Measurements from ENCODE around the gene ULBP3. TPM values are rescaled to one million over a fixed set of nuclear protein-coding genes. Genes with fewer than 3 reads are reported as not detected.
A peak's percentile ranks its signal among the peaks of the same experiment; 100 is the strongest.
"Not testable (repeated sequence)": the region's sequence is repeated elsewhere in the genome, so short reads cannot be mapped to it uniquely, and the experiment has no call there.

The ULBP3 gene
- total RNA-seq, 1 experiment from 2014 or later = 8.1 TPM

- CTCF ChIA-PET; H3K36me3 Mint-ChIP-seq (ENCODE audit: insufficient read depth, unreplicated experiment); BruUV-seq (replicated peaks); H3K27ac Mint-ChIP-seq (ENCODE audit: unreplicated experiment); DNase-seq; H3K27me3 ChIP-seq (replicated peaks; ENCODE audit: control insufficient read depth, insufficient read depth, low read length); H3K9me3 ChIP-seq; H3K9me3 Mint-ChIP-seq (ENCODE audit: unreplicated experiment); H3K4me1 ChIP-seq; POLR2A ChIA-PET; H3K4me1 Mint-ChIP-seq (ENCODE audit: low read depth, unreplicated experiment); H3K4me3 Mint-ChIP-seq (ENCODE audit: unreplicated experiment); H3K36me3 ChIP-seq (ENCODE audit: control insufficient read depth, insufficient read depth, low read length): not testable (repeated sequence)
- H3K27me3 Mint-ChIP-seq (ENCODE audit: insufficient read depth, unreplicated experiment) = peaks cover 41% of the 10 kb centered on the region
- 0 out of 2 replicates have a peak overlapping the region, but pooled peaks have one; percentile 7 for H3K4me3 ChIP-seq (ENCODE audit: low read depth, low read length)
- intact Hi-C loops (cut with micrococcal nuclease; ENCODE audit: unreplicated experiment) = loop anchor here (5.0 to 10.0 kb wide), 2 partner anchors 53 to 290 kb away; partner anchors contain the start of gene ULBP3
Observed at GRCh38 chr6:150014623-150015280, 54.2 kb downstream of the ULBP3 start.

DNA sequence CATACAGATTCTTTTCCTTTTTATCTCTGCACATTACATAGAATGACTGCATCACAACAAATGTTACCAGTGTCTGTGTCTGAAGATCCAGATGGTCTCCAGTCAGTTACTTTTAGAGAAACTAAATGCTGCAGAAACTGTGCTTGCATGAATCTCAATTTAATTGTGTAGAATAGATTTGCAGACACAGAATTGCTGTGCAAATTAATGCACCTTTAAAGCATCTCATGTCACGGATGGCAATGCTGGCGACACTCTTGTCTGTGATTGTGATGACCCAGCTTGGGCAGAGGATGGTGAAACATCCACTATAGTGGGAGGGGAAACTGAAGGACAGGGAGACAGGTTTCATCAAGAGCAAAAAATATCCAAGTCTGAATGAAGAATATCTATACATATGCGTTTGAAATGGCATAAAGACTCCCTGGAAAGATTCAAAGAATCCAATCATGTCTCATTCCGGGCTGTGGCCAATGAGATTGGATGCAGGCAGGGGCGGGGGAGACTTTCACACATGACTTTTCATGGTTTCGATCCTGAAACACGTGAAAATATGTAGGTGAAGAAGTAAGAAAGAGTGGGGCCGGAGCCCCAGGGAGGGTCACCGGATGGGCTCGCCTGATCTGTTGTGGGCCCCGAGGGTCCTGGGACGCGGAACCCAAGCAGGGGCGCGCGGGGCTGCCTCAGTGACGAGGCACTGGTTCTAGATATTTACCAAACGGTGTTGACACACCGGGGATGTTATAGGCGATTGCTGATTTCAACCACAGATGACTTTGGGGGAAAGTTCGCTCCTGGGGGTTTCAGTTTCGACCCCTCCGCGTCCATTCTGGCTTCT, 54.9 kb downstream of the ULBP3 start:
- intact Hi-C loops (cut with micrococcal nuclease; ENCODE audit: unreplicated experiment) = loop anchor here (10.0 kb wide), 1 partner anchor 289 kb away; no protein-coding TSS in a partner anchor
- H3K9me3 ChIP-seq; DNase-seq; POLR2A ChIA-PET; H3K4me1 Mint-ChIP-seq (ENCODE audit: low read depth, unreplicated experiment); H3K27me3 ChIP-seq (replicated peaks; ENCODE audit: control insufficient read depth, insufficient read depth, low read length); BruUV-seq (replicated peaks); H3K4me1 ChIP-seq; H3K27ac Mint-ChIP-seq (ENCODE audit: unreplicated experiment); CTCF ChIA-PET; H3K36me3 ChIP-seq (ENCODE audit: control insufficient read depth, insufficient read depth, low read length); H3K36me3 Mint-ChIP-seq (ENCODE audit: insufficient read depth, unreplicated experiment); H3K9me3 Mint-ChIP-seq (ENCODE audit: unreplicated experiment); H3K4me3 ChIP-seq (ENCODE audit: low read depth, low read length): not testable (repeated sequence)
- Mint-ChIP-seq H3K27me3 (ENCODE audit: insufficient read depth, unreplicated experiment) (peaks cover 42% of the 10 kb centered on the region), H3K4me3 (ENCODE audit: unreplicated experiment) (peak overlapping the region; percentile 68)

DNA sequence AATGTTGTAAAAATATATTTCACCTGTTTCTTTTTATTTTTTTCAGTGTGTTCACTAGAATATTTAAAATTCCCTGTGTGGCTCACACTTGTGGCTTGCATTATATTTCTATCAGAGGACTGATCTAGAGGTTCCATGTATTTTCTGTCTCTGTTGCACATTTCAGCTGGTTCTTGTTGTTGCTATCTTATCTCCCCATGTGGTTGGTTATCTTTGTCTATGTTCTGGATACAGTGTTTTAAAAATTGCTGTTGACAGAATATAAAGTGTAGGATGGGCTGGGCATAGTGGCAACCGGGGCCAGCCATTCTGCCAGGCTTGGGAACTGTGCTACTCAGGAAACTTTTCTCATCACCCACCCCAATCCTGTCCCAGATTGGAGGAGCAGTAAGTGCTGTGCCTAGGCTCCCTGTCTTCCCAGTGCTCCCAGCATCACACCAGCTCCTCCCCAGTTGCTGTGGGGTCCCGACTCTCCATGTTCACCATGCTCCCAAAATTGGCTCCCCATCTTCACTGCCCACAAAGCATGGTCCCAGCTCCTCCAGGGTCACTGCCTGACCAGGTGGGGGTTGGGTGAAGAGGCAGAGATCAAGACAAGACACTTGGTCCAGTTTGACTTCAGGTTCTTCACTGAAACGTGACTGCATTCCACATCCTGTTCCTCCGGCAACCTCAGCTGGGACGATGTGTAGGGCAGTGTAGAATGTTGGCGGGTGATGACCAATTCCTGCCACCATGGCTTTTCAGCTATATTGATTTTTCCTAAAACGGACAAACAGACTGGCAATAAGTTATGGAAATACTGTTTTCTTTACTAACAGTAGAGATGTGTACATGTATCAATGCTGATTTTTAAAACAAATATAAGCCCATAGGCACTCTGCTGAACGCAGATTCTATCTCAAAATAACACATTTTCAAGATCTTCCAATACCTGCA, 55.8 kb downstream of the ULBP3 start:
- H3K27ac Mint-ChIP-seq (ENCODE audit: unreplicated experiment); H3K9me3 ChIP-seq; H3K36me3 ChIP-seq (ENCODE audit: control insufficient read depth, insufficient read depth, low read length); DNase-seq; POLR2A ChIA-PET; H3K4me1 ChIP-seq; H3K36me3 Mint-ChIP-seq (ENCODE audit: insufficient read depth, unreplicated experiment); BruUV-seq (replicated peaks); H3K9me3 Mint-ChIP-seq (ENCODE audit: unreplicated experiment); H3K4me3 ChIP-seq (ENCODE audit: low read depth, low read length); H3K4me1 Mint-ChIP-seq (ENCODE audit: low read depth, unreplicated experiment); H3K4me3 Mint-ChIP-seq (ENCODE audit: unreplicated experiment); CTCF ChIA-PET; H3K27me3 ChIP-seq (replicated peaks; ENCODE audit: control insufficient read depth, insufficient read depth, low read length): not testable (repeated sequence)
- peaks cover 49% of the 10 kb centered on the region for H3K27me3 Mint-ChIP-seq (ENCODE audit: insufficient read depth, unreplicated experiment)
- intact Hi-C loops (cut with micrococcal nuclease; ENCODE audit: unreplicated experiment) = loop anchor here (10.0 kb wide), 1 partner anchor 288 kb away; no protein-coding TSS in a partner anchor

Other genes with a start within 250 kb of the ULBP3 start
- gene LRP11, start 204.8 kb downstream of the ULBP3 start, total RNA-seq (2022) = 17.7 and 18.4 TPM in 2 replicates
- gene RAET1E, start 171.0 kb downstream of the ULBP3 start, total RNA-seq (2022) = not detected in 2 replicates
- gene RAET1G, start 146.0 kb downstream of the ULBP3 start, total RNA-seq (2022) = not detected in 2 replicates
- 4.8 and 4.9 TPM in 2 replicates for gene ULBP2, start 127.1 kb downstream of the ULBP3 start, total RNA-seq (2022)
- 5.4 and 7.7 TPM in 2 replicates for gene ULBP1, start 105.2 kb downstream of the ULBP3 start, total RNA-seq (2022)
- gene RAET1L, start 43.6 kb downstream of the ULBP3 start, total RNA-seq (2022) = not detected in 2 replicates
- gene PPP1R14C, start 73.9 kb upstream of the ULBP3 start, total RNA-seq (2022) = 2.4 and 2.5 TPM in 2 replicates

All from Caco-2 (cell line).